ENCODE data around the gene SH3PXD2B.

DNA sequence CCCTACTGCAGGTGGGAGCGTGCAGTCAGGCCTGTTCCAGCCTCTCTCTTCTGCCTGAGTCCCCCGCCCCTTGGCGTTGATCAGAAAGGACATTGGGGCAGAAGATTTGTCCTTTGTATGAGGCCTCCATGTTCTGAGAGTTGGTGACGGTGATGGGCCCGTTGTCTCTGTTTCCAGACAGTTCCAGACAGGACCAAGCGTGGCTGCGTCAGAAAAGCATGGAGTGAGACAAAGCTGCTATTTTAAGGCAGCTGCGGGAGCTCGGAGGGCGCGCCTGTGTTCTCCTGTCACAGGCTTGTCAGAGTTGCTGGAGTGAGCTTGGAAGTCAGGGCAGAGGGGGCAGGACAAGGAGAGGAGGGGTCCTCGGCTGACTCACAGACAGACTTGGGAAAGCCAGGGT lies 32.1 kb upstream of the SH3PXD2B start:
- TF ChIP-seq CTCF (IDR thresholded peaks at IDR 0.05 in 2 of 3, conservative IDR thresholded peaks at IDR 0.05 in 1 of 3; ENCODE audit: borderline replicate concordance in 1 of 3, insufficient read depth in 1 of 3, low read depth in 2 of 3, low read length in 2 of 3): no peak
- TF ChIP-seq EZH2 (IDR thresholded peaks at IDR 0.05): no peak
- TF ChIP-seq POLR2AphosphoS5 (IDR thresholded peaks at IDR 0.05; ENCODE audit: low read depth, low read length): no peak
- TF ChIP-seq RAD21 (IDR thresholded peaks at IDR 0.05; ENCODE audit: low read depth): no peak
- no peak for TF ChIP-seq FOSL1 (IDR thresholded peaks at IDR 0.05; ENCODE audit: low read depth)
- no peak for TF ChIP-seq POLR2A (IDR thresholded peaks at IDR 0.05; ENCODE audit: borderline replicate concordance, extremely low read depth, insufficient read depth, insufficient read length)
- no peak for TF ChIP-seq SP1 (IDR thresholded peaks at IDR 0.05; ENCODE audit: low read depth)
- no peak for TF ChIP-seq EZH2phosphoT487 (IDR thresholded peaks at IDR 0.05; ENCODE audit: borderline replicate concordance)
- TF ChIP-seq SIN3A (IDR thresholded peaks at IDR 0.05; ENCODE audit: low read depth): no peak

Measured in HCT116 (cell line).